ENCODE results near the gene MPZL2. TPM values are rescaled to one million over a fixed set of nuclear protein-coding genes. Genes with fewer than 3 reads are reported as not detected.

MPZL2 gene
- total and polyA plus RNA-seq, 9 of the 15 experiments (the other 6 are each of a cell fraction or from before 2014, with no cell fraction given), result 0.09 to 0.28 (median 0.18) TPM; not detected in 2

DNA sequence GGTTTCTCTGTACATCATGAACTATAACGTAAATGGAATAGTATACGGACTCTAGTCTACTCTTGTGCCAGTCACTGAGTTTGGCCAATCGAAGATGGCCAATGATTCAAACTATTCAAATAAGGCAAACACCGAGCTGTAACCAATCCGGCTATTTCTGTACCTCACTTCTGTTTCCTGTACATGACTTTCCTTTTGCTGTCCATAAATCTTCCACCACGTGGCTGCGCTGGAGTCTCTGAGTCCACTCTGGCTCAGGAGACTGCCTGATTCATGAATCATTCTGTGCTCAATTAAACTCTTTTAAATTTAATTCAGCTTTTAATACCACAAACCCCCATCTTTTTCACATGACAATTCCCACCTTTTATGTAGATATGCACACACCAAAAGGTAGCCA lies 37.8 kb downstream of the MPZL2 start (continued):
- no peak for TF ChIP-seq KAT2B (IDR thresholded peaks at IDR 0.05; ENCODE audit: low read depth, low read length)
- TF ChIP-seq, protein P1, sequence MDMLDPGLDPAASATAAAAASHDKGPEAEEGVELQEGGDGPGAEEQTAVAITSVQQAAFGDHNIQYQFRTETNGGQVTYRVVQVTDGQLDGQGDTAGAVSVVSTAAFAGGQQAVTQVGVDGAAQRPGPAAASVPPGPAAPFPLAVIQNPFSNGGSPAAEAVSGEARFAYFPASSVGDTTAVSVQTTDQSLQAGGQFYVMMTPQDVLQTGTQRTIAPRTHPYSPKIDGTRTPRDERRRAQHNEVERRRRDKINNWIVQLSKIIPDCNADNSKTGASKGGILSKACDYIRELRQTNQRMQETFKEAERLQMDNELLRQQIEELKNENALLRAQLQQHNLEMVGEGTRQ (CRISPR knock-in tag; IDR thresholded peaks at IDR 0.05), result peak; percentile 47
- no peak for TF ChIP-seq ZNF707 (CRISPR knock-in tag; conservative IDR thresholded peaks at IDR 0.05)
- 0 out of 2 replicates have a peak, but pooled peaks have one; percentile 27 for TF ChIP-seq ETV1 (tag; conservative IDR thresholded peaks at IDR 0.05; ENCODE audit: low read depth)
- TF ChIP-seq, protein P2, sequence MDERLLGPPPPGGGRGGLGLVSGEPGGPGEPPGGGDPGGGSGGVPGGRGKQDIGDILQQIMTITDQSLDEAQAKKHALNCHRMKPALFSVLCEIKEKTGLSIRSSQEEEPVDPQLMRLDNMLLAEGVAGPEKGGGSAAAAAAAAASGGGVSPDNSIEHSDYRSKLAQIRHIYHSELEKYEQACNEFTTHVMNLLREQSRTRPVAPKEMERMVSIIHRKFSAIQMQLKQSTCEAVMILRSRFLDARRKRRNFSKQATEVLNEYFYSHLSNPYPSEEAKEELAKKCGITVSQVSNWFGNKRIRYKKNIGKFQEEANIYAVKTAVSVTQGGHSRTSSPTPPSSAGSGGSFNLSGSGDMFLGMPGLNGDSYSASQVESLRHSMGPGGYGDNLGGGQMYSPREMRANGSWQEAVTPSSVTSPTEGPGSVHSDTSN (CRISPR knock-in tag; IDR thresholded peaks at IDR 0.05; ENCODE audit: low read depth), result no peak
- TF ChIP-seq, protein P2 (tag; conservative IDR thresholded peaks at IDR 0.05; ENCODE audit: low read depth), result peak; percentile 90
- TF ChIP-seq MEIS2 (IDR thresholded peaks at IDR 0.05; ENCODE audit: partially characterized antibody), result peak; percentile 86
- TF ChIP-seq, protein P3, sequence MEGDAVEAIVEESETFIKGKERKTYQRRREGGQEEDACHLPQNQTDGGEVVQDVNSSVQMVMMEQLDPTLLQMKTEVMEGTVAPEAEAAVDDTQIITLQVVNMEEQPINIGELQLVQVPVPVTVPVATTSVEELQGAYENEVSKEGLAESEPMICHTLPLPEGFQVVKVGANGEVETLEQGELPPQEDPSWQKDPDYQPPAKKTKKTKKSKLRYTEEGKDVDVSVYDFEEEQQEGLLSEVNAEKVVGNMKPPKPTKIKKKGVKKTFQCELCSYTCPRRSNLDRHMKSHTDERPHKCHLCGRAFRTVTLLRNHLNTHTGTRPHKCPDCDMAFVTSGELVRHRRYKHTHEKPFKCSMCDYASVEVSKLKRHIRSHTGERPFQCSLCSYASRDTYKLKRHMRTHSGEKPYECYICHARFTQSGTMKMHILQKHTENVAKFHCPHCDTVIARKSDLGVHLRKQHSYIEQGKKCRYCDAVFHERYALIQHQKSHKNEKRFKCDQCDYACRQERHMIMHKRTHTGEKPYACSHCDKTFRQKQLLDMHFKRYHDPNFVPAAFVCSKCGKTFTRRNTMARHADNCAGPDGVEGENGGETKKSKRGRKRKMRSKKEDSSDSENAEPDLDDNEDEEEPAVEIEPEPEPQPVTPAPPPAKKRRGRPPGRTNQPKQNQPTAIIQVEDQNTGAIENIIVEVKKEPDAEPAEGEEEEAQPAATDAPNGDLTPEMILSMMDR (IDR thresholded peaks at IDR 0.05 in 2 of 3, conservative IDR thresholded peaks at IDR 0.05 in 1 of 3; ENCODE audit: insufficient read depth in 2 of 3, low read depth in 1 of 3, low read length in 3 of 3), result peak in 2 of 3 experiments; percentile 11 to 54; a peak in 2 of 6 replicates
- TF ChIP-seq FUS (optimal IDR thresholded peaks at IDR 0.05; ENCODE audit: low read depth, low read length), result no peak
- no peak for TF ChIP-seq FOXK1 (CRISPR knock-in tag; IDR thresholded peaks at IDR 0.05; ENCODE audit: borderline replicate concordance)
- TF ChIP-seq NRF1 (conservative IDR thresholded peaks at IDR 0.05 in 1 of 2, IDR thresholded peaks at IDR 0.05 in 1 of 2), result peak; percentile 13 to 14; a peak in 1 of 4 replicates
- no peak for TF ChIP-seq BMI1 (IDR thresholded peaks at IDR 0.05; ENCODE audit: low read length)

Measured in K562 (cell line).